Spinal cord (tissue), 10 donors: ENCODE data around the gene COL6A1. TPM values are rescaled to one million over a fixed set of nuclear protein-coding genes. Genes with fewer than 3 reads are reported as not detected.

ENCODE experiments used
- DNase-seq, 6 donors: peaks; one replicate each; pipeline versions ENCODE4 v3.0.0 to v3.0.0-alpha.2; 2013 to 2015; ENCODE audit warnings: low spot score in 6 of 6, low read depth in 4 of 6
- H3K27ac ChIP-seq: one replicate; pipeline ENCODE4 v1.5.1; 2013; ENCODE audit warnings: low read depth, low read length, control low read depth
- H3K27me3 ChIP-seq: one replicate; pipeline ENCODE4 v1.6.1; 2013; ENCODE audit warnings: low read length; ENCODE audit not compliant: control insufficient read depth, insufficient read depth
- H3K36me3 ChIP-seq: one replicate; pipeline ENCODE4 v1.6.1; 2013; ENCODE audit warnings: low read length; ENCODE audit not compliant: control insufficient read depth, insufficient read depth
- H3K4me1 ChIP-seq: one replicate; pipeline ENCODE4 v1.6.1; 2013; ENCODE audit warnings: low read length; ENCODE audit not compliant: control insufficient read depth, insufficient read depth
- H3K4me3 ChIP-seq: one replicate; pipeline ENCODE4 v1.5.1; 2013; ENCODE audit warnings: low read depth, low read length, control low read depth
- H3K9me3 ChIP-seq: one replicate; pipeline ENCODE4 v1.6.1; 2013; ENCODE audit warnings: low read length; ENCODE audit not compliant: control insufficient read depth, insufficient read depth
- WGBS: methylation state at CpG from one replicate; pipeline ENCODE4 v1.1.5; 2013; ENCODE audit warnings: missing lambda C conversion rate; ENCODE audit not compliant: insufficient coverage; 5-methylcytosine and 5-hydroxymethylcytosine counted together
- long read RNA-seq, 4 donors: transcript quantifications; one replicate each; lab custom pipeline, GENCODE V29; 2026
- polyA plus RNA-seq, 2 donors: library from polyadenylated mRNA; unstranded; fragments of 120-200 nt; gene quantifications; one replicate each; pipeline ENCODE4 v1.2.1, GENCODE V29; 2013; ENCODE audit not compliant: insufficient read length in 2 of 2
- total RNA-seq, 2 donors: library from RNA; depleted of rRNA in 1 of 2; stranded (reverse); fragments of 120-200 nt in 1 of 2; fragments of >200 nt in 1 of 2; gene quantifications; one replicate each; pipeline versions ENCODE4 v1.2.3 to v1.2.4, GENCODE V29; 2013 to 2014
- donor health status: healthy.

COL6A1 gene, protein sequence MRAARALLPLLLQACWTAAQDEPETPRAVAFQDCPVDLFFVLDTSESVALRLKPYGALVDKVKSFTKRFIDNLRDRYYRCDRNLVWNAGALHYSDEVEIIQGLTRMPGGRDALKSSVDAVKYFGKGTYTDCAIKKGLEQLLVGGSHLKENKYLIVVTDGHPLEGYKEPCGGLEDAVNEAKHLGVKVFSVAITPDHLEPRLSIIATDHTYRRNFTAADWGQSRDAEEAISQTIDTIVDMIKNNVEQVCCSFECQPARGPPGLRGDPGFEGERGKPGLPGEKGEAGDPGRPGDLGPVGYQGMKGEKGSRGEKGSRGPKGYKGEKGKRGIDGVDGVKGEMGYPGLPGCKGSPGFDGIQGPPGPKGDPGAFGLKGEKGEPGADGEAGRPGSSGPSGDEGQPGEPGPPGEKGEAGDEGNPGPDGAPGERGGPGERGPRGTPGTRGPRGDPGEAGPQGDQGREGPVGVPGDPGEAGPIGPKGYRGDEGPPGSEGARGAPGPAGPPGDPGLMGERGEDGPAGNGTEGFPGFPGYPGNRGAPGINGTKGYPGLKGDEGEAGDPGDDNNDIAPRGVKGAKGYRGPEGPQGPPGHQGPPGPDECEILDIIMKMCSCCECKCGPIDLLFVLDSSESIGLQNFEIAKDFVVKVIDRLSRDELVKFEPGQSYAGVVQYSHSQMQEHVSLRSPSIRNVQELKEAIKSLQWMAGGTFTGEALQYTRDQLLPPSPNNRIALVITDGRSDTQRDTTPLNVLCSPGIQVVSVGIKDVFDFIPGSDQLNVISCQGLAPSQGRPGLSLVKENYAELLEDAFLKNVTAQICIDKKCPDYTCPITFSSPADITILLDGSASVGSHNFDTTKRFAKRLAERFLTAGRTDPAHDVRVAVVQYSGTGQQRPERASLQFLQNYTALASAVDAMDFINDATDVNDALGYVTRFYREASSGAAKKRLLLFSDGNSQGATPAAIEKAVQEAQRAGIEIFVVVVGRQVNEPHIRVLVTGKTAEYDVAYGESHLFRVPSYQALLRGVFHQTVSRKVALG
- total RNA-seq (100 to 1,000 TPM; 156 to 316 TPM), polyA plus RNA-seq (100 to 1,000 TPM; 224 to 275 TPM)
- long read RNA-seq, donor 1, partial matches to known transcripts, result 0 of 13 reads
- long read RNA-seq, donor 1, other reads (novel, unspliced or antisense), result 8 of 13 reads
- long read RNA-seq, donor 2, partial matches to known transcripts, result 22 of 27 reads
- long read RNA-seq, donor 2, other reads (novel, unspliced or antisense), result 0 of 27 reads
- long read RNA-seq, donor 3, transcript COL6A1-204 (3 exons, 968 nt), result major isoform, 5 of 41 reads
- long read RNA-seq, donor 3, partial matches to known transcripts, result 36 of 41 reads
- long read RNA-seq, donor 3, other reads (novel, unspliced or antisense), result 0 of 41 reads
- long read RNA-seq, donor 4, transcript COL6A1-206 (6 exons, 2,358 nt), result minor isoform, 5 of 180 reads
- long read RNA-seq, donor 4, transcript COL6A1-204 (3 exons, 968 nt), result major isoform, 8 of 180 reads
- long read RNA-seq, donor 4, partial matches to known transcripts, result 156 of 180 reads
- long read RNA-seq, donor 4, other reads (novel, unspliced or antisense), result 11 of 180 reads

DNA sequence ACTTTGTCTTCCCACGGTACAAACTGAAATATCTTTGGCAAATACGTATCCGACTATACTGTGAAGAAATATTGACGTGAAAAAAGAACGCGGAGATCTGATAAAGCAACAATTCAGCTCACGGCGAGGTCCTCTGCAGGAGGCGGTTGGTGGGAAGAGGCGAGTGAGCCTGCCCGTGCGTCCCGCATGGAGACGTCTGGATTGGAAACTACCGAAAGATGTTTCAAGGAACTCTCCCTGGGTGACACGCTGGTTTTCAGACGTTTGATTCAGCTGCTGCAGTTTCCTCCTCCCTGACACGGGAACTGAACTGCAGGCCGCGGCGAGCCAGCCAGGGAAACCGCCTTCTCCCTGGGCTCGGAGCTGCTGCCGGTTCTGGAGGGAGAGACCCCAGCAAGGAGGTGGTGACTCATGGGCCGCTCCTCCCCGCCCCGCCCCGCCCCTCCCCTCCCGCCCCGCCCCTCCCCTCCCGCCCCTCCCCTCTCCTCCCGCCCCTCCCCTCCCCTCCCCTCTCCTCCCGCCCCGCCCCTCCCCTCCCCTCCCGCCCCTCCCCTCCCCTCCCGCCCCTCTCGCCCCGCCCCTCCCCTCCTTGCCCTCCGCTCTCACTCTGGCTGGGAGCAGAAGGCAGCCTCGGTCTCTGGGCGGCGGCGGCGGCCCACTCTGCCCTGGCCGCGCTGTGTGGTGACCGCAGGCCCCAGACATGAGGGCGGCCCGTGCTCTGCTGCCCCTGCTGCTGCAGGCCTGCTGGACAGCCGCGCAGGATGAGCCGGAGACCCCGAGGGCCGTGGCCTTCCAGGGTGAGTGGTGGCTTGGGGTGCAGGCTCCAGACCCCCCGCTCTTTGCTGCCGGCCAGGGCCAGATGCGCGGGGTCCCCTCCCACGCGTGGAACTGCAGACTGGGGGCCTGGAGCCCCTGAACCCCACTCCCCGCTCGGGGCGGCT, at the start of gene COL6A1:
COL6A1 (plus strand) TSS at position 620 of the 941 bp plus-strand sequence; CDS start at position 701, 81 bp downstream.
- under 1% methylated on average over 39 of the region's 63 CpGs for WGBS

DNA sequence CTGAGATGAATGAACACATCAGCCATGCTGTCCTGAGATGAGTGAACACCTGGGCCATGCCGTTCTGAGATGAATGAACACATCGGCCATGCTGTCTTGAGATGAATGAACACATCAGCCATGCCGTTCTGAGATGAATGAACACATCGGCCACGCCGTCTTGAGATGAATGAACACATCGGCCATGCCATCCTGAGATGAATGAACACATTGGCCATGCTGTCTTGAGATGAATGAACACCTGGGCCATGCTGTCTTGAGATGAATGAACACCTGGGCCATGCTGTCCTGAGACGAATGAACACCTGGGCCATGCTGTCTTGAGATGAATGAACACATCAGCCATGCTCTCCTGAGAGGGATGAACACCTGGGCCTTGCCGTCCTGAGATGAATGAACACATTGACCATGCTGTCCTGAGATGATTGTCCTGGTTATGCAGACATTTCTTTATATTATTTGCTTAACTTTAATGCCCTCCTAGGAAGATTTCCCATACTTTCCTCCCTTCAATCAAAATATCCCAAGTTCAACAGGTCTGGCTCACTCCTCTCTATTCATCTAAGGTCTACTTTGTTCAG, 48.6 kb upstream of the COL6A1 start:
- no peak overlapping the region for H3K27ac ChIP-seq
- H3K36me3 ChIP-seq, result peaks cover 32% of the 10 kb centered on the region
- 66% methylated on average over 8 of the region's 9 CpGs for WGBS
- H3K4me3 ChIP-seq, result no peak overlapping the region
- DNase-seq, result no peak
- H3K27me3 ChIP-seq, result no peaks in the 10 kb centered on the region
- no peaks in the 10 kb centered on the region for H3K4me1 ChIP-seq
- H3K9me3 ChIP-seq, result peaks cover 14% of the 10 kb centered on the region

More for the DNA sequence above, at the start of gene COL6A1:
- peak within 1 kb of the TSS; percentile 63 for H3K4me3 ChIP-seq
- peak within 1 kb of the TSS; percentile 82 for H3K27ac ChIP-seq
- no peaks in the 10 kb centered on the region for H3K9me3 ChIP-seq
- peaks cover 38% of the 10 kb centered on the region for H3K36me3 ChIP-seq
- peak in 4 of 6 donors; percentile 60 to 91 (median 77) for DNase-seq
- H3K4me1 ChIP-seq, result peaks cover 38% of the 10 kb centered on the region
- no peaks in the 10 kb centered on the region for H3K27me3 ChIP-seq

DNA sequence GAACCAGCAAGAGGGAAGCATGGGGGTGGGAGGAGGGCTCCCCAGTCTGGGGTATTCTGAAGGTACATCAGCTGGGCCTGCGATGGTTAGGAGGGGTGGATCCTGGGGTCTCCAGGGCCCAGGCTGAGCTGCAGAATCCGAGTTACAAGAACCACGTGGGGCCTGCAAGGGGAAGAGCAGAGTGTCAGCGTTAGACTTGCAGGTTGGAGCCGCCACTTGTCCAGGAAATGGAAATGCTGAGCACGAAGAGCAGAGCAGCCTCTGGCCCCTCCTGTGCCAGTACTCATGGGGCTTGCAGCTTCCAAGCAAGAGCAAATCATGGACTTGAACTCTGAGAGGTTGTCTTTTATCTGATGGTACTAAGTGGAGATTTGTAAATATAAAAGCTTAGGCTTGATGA, 47.5 kb upstream of the COL6A1 start:
- Histone ChIP-seq H3K27ac (no peak overlapping the region), H3K4me3 (no peak overlapping the region), H3K36me3 (peaks cover 31% of the 10 kb centered on the region), H3K4me1 (no peaks in the 10 kb centered on the region), H3K27me3 (no peaks in the 10 kb centered on the region), H3K9me3 (peaks cover 14% of the 10 kb centered on the region)
- no peak for DNase-seq
- 77% methylated on average over 6 of the region's 6 CpGs for whole genome bisulfite sequencing

DNA sequence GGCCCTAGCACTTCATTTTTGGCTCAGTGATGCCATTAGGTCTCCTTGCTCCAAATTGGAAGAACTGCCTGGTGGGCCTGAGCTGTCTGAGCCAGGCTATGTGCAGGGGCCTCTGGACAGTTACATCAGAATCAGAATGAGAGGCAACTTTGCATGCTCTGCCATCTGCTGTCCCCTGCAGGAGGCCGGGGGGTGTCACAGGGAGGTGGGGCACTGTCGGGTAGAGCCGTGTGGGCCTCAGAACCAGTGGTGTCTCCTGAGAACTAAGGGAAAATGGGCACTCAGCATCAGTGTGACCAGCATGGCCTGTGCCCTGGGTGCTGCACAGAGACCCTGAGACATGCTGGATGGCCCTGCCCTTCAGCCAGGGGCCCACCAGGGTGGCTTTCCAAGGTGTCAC, 47.0 kb upstream of the COL6A1 start:
- DNase-seq, result no peak
- H3K27me3 ChIP-seq, result no peaks in the 10 kb centered on the region
- H3K4me1 ChIP-seq, result no peaks in the 10 kb centered on the region
- no peak overlapping the region for H3K4me3 ChIP-seq
- H3K27ac ChIP-seq, result no peak overlapping the region
- 85% methylated on average over 3 of the region's 3 CpGs for WGBS
- peaks cover 32% of the 10 kb centered on the region for H3K36me3 ChIP-seq
- peaks cover 14% of the 10 kb centered on the region for H3K9me3 ChIP-seq

DNA sequence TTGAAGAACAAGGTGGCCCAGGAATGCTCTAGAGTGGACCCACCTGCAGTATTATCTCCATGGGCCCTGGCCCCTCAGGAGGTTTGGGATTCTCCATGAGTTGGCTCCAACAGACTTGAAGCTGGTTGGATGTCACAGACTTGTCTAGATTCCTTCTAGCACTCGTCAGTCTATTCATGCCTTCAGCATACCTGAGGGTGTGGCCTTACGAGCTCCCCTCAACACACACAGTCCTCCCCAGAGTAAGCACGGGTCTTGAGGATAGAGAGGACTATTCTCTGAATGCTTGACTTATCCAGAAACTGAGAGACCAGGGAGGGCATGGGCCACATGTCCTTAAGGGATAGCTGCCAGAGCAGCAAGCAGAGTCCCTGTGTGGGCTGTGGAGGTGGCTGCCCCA, 45.9 kb upstream of the COL6A1 start:
- H3K4me3 ChIP-seq, result no peak overlapping the region
- no peaks in the 10 kb centered on the region for H3K27me3 ChIP-seq
- peaks cover 14% of the 10 kb centered on the region for H3K9me3 ChIP-seq
- WGBS, result no CpG with 5 or more reads among the region's 3 CpGs
- H3K27ac ChIP-seq, result no peak overlapping the region
- no peaks in the 10 kb centered on the region for H3K4me1 ChIP-seq
- DNase-seq, result peak in 2 of 6 donors; percentile 48 to 59
- peaks cover 35% of the 10 kb centered on the region for H3K36me3 ChIP-seq

DNA sequence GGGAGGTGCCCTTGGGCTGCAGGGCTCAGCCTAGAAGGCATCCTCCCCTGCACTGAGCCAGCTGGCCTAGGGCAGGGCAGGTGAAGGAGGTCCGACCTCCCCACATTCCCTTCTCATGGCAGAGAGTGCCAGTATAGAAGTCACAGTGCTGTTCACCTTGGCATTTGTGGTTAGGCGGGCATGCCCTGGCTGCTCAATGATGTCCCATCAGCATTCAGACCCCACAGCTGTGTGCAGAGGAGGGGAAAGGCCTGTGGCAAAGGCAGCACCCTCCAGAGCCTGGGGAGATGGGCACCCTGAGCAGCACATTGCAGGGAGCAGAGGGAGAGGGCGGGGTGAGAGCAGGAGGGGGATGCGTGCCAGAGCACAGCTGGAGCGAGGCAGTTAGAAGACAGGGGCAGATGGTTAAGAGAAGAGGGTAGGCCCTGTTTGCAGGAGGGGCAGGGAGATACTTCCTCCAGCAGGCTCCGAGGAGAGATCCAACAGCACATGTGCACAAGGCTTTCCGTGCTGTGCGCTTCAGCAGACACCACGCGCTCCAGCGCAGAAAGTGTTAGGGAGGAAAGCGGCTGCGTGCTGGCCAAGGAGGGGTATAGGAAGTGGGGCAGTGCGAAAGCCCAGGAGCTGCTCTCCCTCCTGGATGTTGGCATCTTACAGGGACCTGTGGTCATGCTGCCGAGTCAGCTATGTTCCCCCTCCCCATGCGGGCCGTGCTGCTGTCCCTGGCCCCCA, 43.7 kb upstream of the COL6A1 start:
- peaks cover 14% of the 10 kb centered on the region for H3K9me3 ChIP-seq
- no peak overlapping the region for H3K27ac ChIP-seq
- H3K27me3 ChIP-seq, result no peaks in the 10 kb centered on the region
- H3K4me1 ChIP-seq, result peaks cover 6% of the 10 kb centered on the region
- no peak for DNase-seq
- 92% methylated on average over 16 of the region's 17 CpGs for WGBS
- no peak overlapping the region for H3K4me3 ChIP-seq
- H3K36me3 ChIP-seq, result peaks cover 40% of the 10 kb centered on the region

DNA sequence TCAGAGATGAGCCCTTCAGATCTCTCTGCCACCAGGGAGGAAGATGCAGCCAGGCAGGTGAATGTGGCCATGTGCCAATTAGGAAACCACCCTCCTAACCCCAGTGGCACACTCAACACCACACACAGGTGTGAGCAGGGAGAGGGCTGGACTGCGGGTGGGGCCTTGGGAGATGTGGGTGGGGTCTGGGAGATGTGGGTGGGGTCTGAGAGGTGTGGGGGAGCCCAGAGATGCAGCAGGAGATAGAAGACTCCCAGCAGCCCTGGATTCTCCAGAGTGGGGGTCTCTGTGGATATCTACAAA, 43.2 kb upstream of the COL6A1 start:
- no peak overlapping the region for H3K4me3 ChIP-seq
- no peak for DNase-seq
- H3K36me3 ChIP-seq, result peaks cover 42% of the 10 kb centered on the region
- H3K27me3 ChIP-seq, result no peaks in the 10 kb centered on the region
- no peak overlapping the region for H3K27ac ChIP-seq
- peaks cover 14% of the 10 kb centered on the region for H3K9me3 ChIP-seq
- peaks cover 6% of the 10 kb centered on the region for H3K4me1 ChIP-seq
- no CpG with 5 or more reads among the region's 1 CpG for WGBS
